Caco-2 (cell line): Measurements from ENCODE around the gene HS3ST4. TPM values are rescaled to one million over a fixed set of nuclear protein-coding genes. Genes with fewer than 3 reads are reported as not detected.

Experiments used
- BruUV-seq: library from RNA; stranded (reverse); fragments of 400-500 nt; replicated peaks from 2 replicates; lab custom pipeline; 2021; lab: Mats Ljungman, UMichigan
- CTCF ChIA-PET: fragments of 300-600 bp; sonication (Branson Sonifier 250); formaldehyde crosslinking; loops from one replicate; lab custom pipeline; 2022; ENCODE audit warnings: antibody characterized with exemption; lab: Charles Lee
- POLR2A ChIA-PET: fragments of 300-600 bp; sonication (Branson Sonifier 250); formaldehyde crosslinking; loops from one replicate; lab custom pipeline; 2022; ENCODE audit warnings: antibody characterized with exemption; lab: Charles Lee
- DNase-seq, 2 experiments: peaks; one replicate each; pipeline versions ENCODE4 v3.0.0 to v3.0.0-alpha.2; 2020 to 2022
- H3K27me3 ChIP-seq: replicated peaks from 2 replicates; pipeline ENCODE4 v1.6.0; 2011; ENCODE audit warnings: low read length; ENCODE audit not compliant: control insufficient read depth, insufficient read depth
- H3K36me3 ChIP-seq: 2 replicates; pipeline ENCODE4 v1.5.1; 2011; ENCODE audit warnings: low read length; ENCODE audit not compliant: control insufficient read depth, insufficient read depth
- H3K4me1 ChIP-seq: fragments of 250-450 bp; sonication (Bioruptor Pico); 2 replicates; pipeline ENCODE4 v1.5.1; 2020; ENCODE audit warnings: mild to moderate bottlenecking
- H3K4me3 ChIP-seq: 2 replicates; pipeline ENCODE4 v1.5.1; 2011; ENCODE audit warnings: low read depth, mild to moderate bottlenecking, control low read depth, low read length
- H3K9me3 ChIP-seq: fragments of 250-450 bp; sonication (Bioruptor Pico); 2 replicates; pipeline ENCODE4 v1.5.1; 2020; ENCODE audit warnings: mild to moderate bottlenecking, moderate library complexity
- H3K27ac Mint-ChIP-seq: one replicate; pipeline ENCODE4 v1.8.0; 2022; ENCODE audit warnings: mixed read lengths; ENCODE audit not compliant: unreplicated experiment
- H3K27me3 Mint-ChIP-seq: one replicate; pipeline ENCODE4 v1.8.0; 2022; ENCODE audit warnings: mixed read lengths; ENCODE audit not compliant: insufficient read depth, unreplicated experiment
- H3K36me3 Mint-ChIP-seq: one replicate; pipeline ENCODE4 v1.8.0; 2022; ENCODE audit warnings: mild to moderate bottlenecking, mixed read lengths; ENCODE audit not compliant: insufficient read depth, unreplicated experiment
- H3K4me1 Mint-ChIP-seq: one replicate; pipeline ENCODE4 v1.8.0; 2022; ENCODE audit warnings: low read depth, mixed read lengths; ENCODE audit not compliant: unreplicated experiment
- H3K4me3 Mint-ChIP-seq: one replicate; pipeline ENCODE4 v1.8.0; 2022; ENCODE audit warnings: mild to moderate bottlenecking, moderate library complexity, mixed read lengths; ENCODE audit not compliant: unreplicated experiment
- H3K9me3 Mint-ChIP-seq: one replicate; pipeline ENCODE4 v1.8.0; 2022; ENCODE audit warnings: mixed read lengths; ENCODE audit not compliant: unreplicated experiment
- intact Hi-C: fragments of 100-400 bp; cut with micrococcal nuclease; formaldehyde crosslinking; loops from one replicate; pipeline ENCODE4 v1.10.0; 2022; ENCODE audit not compliant: unreplicated experiment
- total RNA-seq: library from RNA; stranded (reverse); gene quantifications from 2 replicates; pipeline ENCODE4 v1.2.3, GENCODE V29; 2022
- TF ChIP-seq, protein P1 (sequence below), 2 experiments: fragments of 200-600 bp in 1 of 2; IDR thresholded peaks; 1 replicate in 1 of 2; 2 replicates in 1 of 2; pipeline versions ENCODE4 v1.5.1 to v1.8.0; 2011 to 2022; ENCODE audit warnings: antibody characterized with exemption in 1 of 2, control low read depth in 1 of 2, inconsistent platforms in 1 of 2, low read depth in 1 of 2, low read length in 1 of 2, mild to moderate bottlenecking in 1 of 2, moderate library complexity in 1 of 2; ENCODE audit not compliant: insufficient read depth in 1 of 2, severe bottlenecking in 1 of 2, unreplicated experiment in 1 of 2

The HS3ST4 gene
- total RNA-seq, 1 experiment from 2014 or later: 0.11 TPM

DNA sequence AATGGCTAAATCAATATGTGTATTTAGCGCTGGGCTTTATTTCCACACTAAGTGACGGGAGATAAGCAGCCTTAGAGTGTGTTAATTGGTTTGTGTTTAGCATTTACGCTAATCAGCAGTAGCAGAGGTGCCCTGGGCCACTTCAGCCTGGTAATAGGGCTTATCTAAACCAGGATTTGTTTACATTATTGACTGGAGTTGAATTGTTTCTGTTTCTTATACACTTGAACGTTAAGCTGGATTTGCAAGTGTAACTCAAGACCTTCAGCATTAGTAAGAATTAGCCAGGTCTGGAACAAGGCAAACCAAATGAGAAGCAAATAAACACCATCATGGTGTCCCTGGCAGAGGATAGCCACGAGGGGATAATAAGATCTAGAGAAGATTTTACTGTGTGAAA, 313.6 kb downstream of the HS3ST4 start:
- H3K27ac Mint-ChIP-seq: no peak overlapping the region
- no peaks in the 10 kb centered on the region for H3K9me3 ChIP-seq
- peaks cover 5% of the 10 kb centered on the region for H3K9me3 Mint-ChIP-seq

DNA sequence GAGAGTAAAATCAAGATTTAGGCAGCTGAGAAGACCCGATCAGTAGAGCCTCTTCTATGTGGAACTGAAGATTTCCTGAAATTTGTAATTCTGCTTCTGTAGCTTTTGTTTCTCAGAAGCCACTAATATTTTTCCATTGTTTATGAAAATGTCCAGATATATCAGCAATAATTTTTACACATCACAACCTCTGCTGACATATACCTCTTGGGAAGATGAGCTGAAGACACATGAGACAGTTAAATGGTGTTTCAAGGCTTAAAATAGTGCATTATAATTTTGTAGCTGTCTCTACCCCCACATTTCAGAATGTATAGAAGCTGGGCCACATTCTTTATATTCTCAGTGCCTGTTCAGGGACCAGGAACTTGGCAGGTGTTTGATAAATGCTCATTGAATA, 320.6 kb downstream of the HS3ST4 start:
- intact Hi-C loops: no loop called here
- H3K9me3 ChIP-seq: no peaks in the 10 kb centered on the region
- H3K36me3 ChIP-seq: no peaks in the 10 kb centered on the region
- H3K4me1 ChIP-seq: no peaks in the 10 kb centered on the region
- Mint-ChIP-seq H3K27ac (no peak overlapping the region), H3K27me3 (no peaks in the 10 kb centered on the region), H3K4me3 (no peak overlapping the region), H3K36me3 (no peaks in the 10 kb centered on the region), H3K9me3 (peaks cover 17% of the 10 kb centered on the region), H3K4me1 (no peaks in the 10 kb centered on the region)
- no peak for DNase-seq
- TF ChIP-seq, protein P1, sequence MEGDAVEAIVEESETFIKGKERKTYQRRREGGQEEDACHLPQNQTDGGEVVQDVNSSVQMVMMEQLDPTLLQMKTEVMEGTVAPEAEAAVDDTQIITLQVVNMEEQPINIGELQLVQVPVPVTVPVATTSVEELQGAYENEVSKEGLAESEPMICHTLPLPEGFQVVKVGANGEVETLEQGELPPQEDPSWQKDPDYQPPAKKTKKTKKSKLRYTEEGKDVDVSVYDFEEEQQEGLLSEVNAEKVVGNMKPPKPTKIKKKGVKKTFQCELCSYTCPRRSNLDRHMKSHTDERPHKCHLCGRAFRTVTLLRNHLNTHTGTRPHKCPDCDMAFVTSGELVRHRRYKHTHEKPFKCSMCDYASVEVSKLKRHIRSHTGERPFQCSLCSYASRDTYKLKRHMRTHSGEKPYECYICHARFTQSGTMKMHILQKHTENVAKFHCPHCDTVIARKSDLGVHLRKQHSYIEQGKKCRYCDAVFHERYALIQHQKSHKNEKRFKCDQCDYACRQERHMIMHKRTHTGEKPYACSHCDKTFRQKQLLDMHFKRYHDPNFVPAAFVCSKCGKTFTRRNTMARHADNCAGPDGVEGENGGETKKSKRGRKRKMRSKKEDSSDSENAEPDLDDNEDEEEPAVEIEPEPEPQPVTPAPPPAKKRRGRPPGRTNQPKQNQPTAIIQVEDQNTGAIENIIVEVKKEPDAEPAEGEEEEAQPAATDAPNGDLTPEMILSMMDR (IDR thresholded peaks at IDR 0.05; ENCODE audit: insufficient read depth in 1 of 2, low read depth in 1 of 2, low read length in 1 of 2, severe bottlenecking in 1 of 2, unreplicated experiment in 1 of 2): no peak
- ChIA-PET POLR2A (no interaction called here), CTCF (no interaction called here)
- H3K4me3 ChIP-seq: no peak overlapping the region
- no TSS peak for BruUV-seq
- H3K27me3 ChIP-seq: no peaks in the 10 kb centered on the region

More for the DNA sequence above, 313.6 kb downstream of the HS3ST4 start:
- no peaks in the 10 kb centered on the region for H3K4me1 Mint-ChIP-seq
- no peaks in the 10 kb centered on the region for H3K36me3 Mint-ChIP-seq
- no peaks in the 10 kb centered on the region for H3K36me3 ChIP-seq
- H3K4me1 ChIP-seq: no peaks in the 10 kb centered on the region
- CTCF ChIA-PET: no interaction called here
- no peaks in the 10 kb centered on the region for H3K27me3 ChIP-seq
- no peak overlapping the region for H3K4me3 ChIP-seq
- no peaks in the 10 kb centered on the region for H3K27me3 Mint-ChIP-seq
- H3K4me3 Mint-ChIP-seq: no peak overlapping the region
- BruUV-seq: no TSS peak
- intact Hi-C loops: no loop called here
- POLR2A ChIA-PET: no interaction called here
- TF ChIP-seq, protein P1 (IDR thresholded peaks at IDR 0.05; ENCODE audit: insufficient read depth in 1 of 2, low read depth in 1 of 2, low read length in 1 of 2, severe bottlenecking in 1 of 2, unreplicated experiment in 1 of 2): no peak
- DNase-seq: no peak

DNA sequence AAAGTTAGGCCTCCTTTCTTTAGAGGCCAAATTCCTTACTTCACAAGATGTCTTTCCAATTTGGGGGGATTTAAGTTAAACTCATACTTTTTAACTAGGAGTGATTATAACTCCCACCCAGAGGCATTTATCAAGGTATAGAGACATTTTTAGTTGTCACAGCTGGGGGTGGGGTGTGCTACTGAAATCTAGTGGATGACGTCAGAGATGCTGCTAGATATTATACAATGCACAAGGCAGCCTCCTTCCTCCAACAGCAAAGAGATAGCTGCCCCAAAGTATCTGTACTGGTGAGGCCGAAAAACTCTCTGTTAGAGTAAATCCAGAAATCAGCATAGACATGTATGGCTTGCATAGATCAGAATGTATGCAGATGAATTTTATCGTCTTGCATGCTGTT, 324.0 kb downstream of the HS3ST4 start:
- intact Hi-C loops: no loop called here
- H3K9me3 ChIP-seq: no peaks in the 10 kb centered on the region
- H3K36me3 Mint-ChIP-seq: no peaks in the 10 kb centered on the region
- no peaks in the 10 kb centered on the region for H3K4me1 ChIP-seq
- H3K4me1 Mint-ChIP-seq: no peaks in the 10 kb centered on the region
- H3K4me3 ChIP-seq: no peak overlapping the region
- DNase-seq: no peak
- H3K4me3 Mint-ChIP-seq: no peak overlapping the region
- no peaks in the 10 kb centered on the region for H3K27me3 ChIP-seq
- H3K9me3 Mint-ChIP-seq: peaks cover 24% of the 10 kb centered on the region
- peaks cover 4% of the 10 kb centered on the region for H3K27me3 Mint-ChIP-seq
- H3K36me3 ChIP-seq: no peaks in the 10 kb centered on the region
- TF ChIP-seq, protein P1 (IDR thresholded peaks at IDR 0.05; ENCODE audit: insufficient read depth in 1 of 2, low read depth in 1 of 2, low read length in 1 of 2, severe bottlenecking in 1 of 2, unreplicated experiment in 1 of 2): no peak
- BruUV-seq: no TSS peak
- POLR2A ChIA-PET: no interaction called here
- CTCF ChIA-PET: no interaction called here
- H3K27ac Mint-ChIP-seq: no peak overlapping the region
